HepG2 (cell line): ENCODE measurements around the gene TATDN3. TPM values are rescaled to one million over a fixed set of nuclear protein-coding genes. Genes with fewer than 3 reads are reported as not detected.

Experiments used
- CENPX ChIP-seq: sonication (generic); formaldehyde crosslinking; IDR thresholded peaks from 2 replicates; pipeline ENCODE4 v1.9.0; 2021; ENCODE audit warnings: mild to moderate bottlenecking, missing genetic modification reagents, moderate library complexity
- DMTF1 ChIP-seq: sonication (generic); formaldehyde crosslinking; IDR thresholded peaks from 2 replicates; pipeline ENCODE4 v1.4.0; 2020; ENCODE audit warnings: mild to moderate bottlenecking, missing genetic modification reagents
- FOXJ3 ChIP-seq: sonication (generic); formaldehyde crosslinking; IDR thresholded peaks from 2 replicates; pipeline ENCODE4 v1.4.0; 2020; ENCODE audit warnings: missing genetic modification reagents, mild to moderate bottlenecking, borderline replicate concordance
- GFI1 ChIP-seq: sonication (generic); formaldehyde crosslinking; IDR thresholded peaks from 2 replicates; pipeline ENCODE4 v1.5.0; 2020; ENCODE audit warnings: missing genetic modification reagents, mild to moderate bottlenecking, borderline replicate concordance
- HOXA3 ChIP-seq: sonication (generic); formaldehyde crosslinking; IDR thresholded peaks from 2 replicates; pipeline ENCODE4 v1.5.0; 2020; ENCODE audit warnings: missing genetic modification reagents
- MXI1 ChIP-seq: IDR thresholded peaks from 3 replicates; pipeline ENCODE4 v1.6.1; 2012; ENCODE audit warnings: low read depth, low read length, inconsistent platforms, borderline replicate concordance
- NFKB2 ChIP-seq: sonication (generic); formaldehyde crosslinking; IDR thresholded peaks from 2 replicates; pipeline ENCODE4 v1.4.0; 2020; ENCODE audit warnings: missing genetic modification reagents, borderline replicate concordance
- PAF1 ChIP-seq: IDR thresholded peaks from 2 replicates; pipeline ENCODE4 v1.6.1; 2016; ENCODE audit warnings: missing genetic modification reagents, missing compliant biosample characterization
- RXRB ChIP-seq: IDR thresholded peaks from 2 replicates; pipeline ENCODE4 v1.6.1; 2016; ENCODE audit warnings: borderline replicate concordance, missing genetic modification reagents, missing compliant biosample characterization
- ZBTB20 ChIP-seq: sonication (generic); formaldehyde crosslinking; IDR thresholded peaks from 2 replicates; pipeline ENCODE4 v1.8.1; 2023; ENCODE audit warnings: missing genetic modification reagents, low read depth, mild to moderate bottlenecking, borderline replicate concordance
- ZBTB34 ChIP-seq: sonication (generic); formaldehyde crosslinking; IDR thresholded peaks from 2 replicates; pipeline ENCODE4 v1.8.0; 2022; ENCODE audit warnings: mild to moderate bottlenecking, missing genetic modification reagents
- ZFP82 ChIP-seq: sonication (generic); formaldehyde crosslinking; IDR thresholded peaks from 2 replicates; pipeline ENCODE4 v1.5.1; 2020; ENCODE audit warnings: mild to moderate bottlenecking, missing genetic modification reagents, borderline replicate concordance
- ZNF318 ChIP-seq: sonication (generic); formaldehyde crosslinking; IDR thresholded peaks from 2 replicates; pipeline ENCODE4 v1.4.0; 2020; ENCODE audit warnings: mild to moderate bottlenecking, missing genetic modification reagents
- ZNF431 ChIP-seq: sonication (generic); formaldehyde crosslinking; IDR thresholded peaks from 2 replicates; pipeline ENCODE4 v1.9.0; 2022; ENCODE audit warnings: missing genetic modification reagents, low read depth, mild to moderate bottlenecking, borderline replicate concordance
- ZNF670 ChIP-seq: sonication (generic); formaldehyde crosslinking; IDR thresholded peaks from 2 replicates; pipeline ENCODE4 v1.8.0; 2022; ENCODE audit warnings: mild to moderate bottlenecking, missing genetic modification reagents, borderline replicate concordance
- ZNF776 ChIP-seq: sonication (generic); formaldehyde crosslinking; IDR thresholded peaks from 2 replicates; pipeline ENCODE4 v1.4.0; 2020; ENCODE audit warnings: mild to moderate bottlenecking, missing genetic modification reagents
- polyA plus RNA-seq, 8 experiments: library from polyadenylated mRNA; depleted of rRNA in 3 of 8; stranded (reverse) in 7 of 8; unstranded in 1 of 8; fragments of >200 nt; fragmentation: Illumina TruSeq in 4 of 8; extraction: Trizol in 4 of 8; gene quantifications; 2 replicates each; pipeline versions ENCODE4 v1.2.1 to v1.2.3, GENCODE V29; 2011 to 2016; ENCODE audit warnings: low read depth in 4 of 8, missing spikeins in 1 of 8, mixed read lengths in 1 of 8; ENCODE audit not compliant: insufficient read depth in 1 of 8
- total RNA-seq, 5 experiments: library from RNA; depleted of rRNA; stranded (reverse); fragments of >200 nt; fragmentation: Illumina TruSeq; extraction: Trizol; gene quantifications; 2 replicates each; pipeline ENCODE4 v1.2.3, GENCODE V29; 2016; ENCODE audit warnings: low read depth in 1 of 5
- TF ChIP-seq, protein P1 (sequence below): sonication (generic); formaldehyde crosslinking; IDR thresholded peaks from 2 replicates; pipeline ENCODE4 v1.8.0; 2022; ENCODE audit warnings: missing genetic modification reagents, low read depth, mild to moderate bottlenecking, borderline replicate concordance

The TATDN3 gene
- total and polyA plus RNA-seq, 2 of the 13 experiments (the other 11 are each of a cell fraction or from before 2014, with no cell fraction given): 7.3 to 8.6 TPM

GRCh38 chr1:212816567-212817278, 25.0 kb downstream of the TATDN3 start (continued):
- TF ChIP-seq ZBTB34 (CRISPR knock-in tag) (no peak), HOXA3 (CRISPR knock-in tag) (no peak), NFKB2 (CRISPR knock-in tag) (no peak), ZNF318 (CRISPR knock-in tag) (no peak), ZNF670 (no peak), ZFP82 (CRISPR knock-in tag) (no peak), FOXJ3 (peak; percentile 27; the same call in 1 of the 2 replicates), ZNF431 (no peak), CENPX (no peak), MXI1 (no peak), PAF1 (CRISPR knock-in tag) (no peak), ZBTB20 (CRISPR knock-in tag) (no peak), RXRB (peak; percentile 78), GFI1 (CRISPR knock-in tag) (peak; percentile 42; the same call in 1 of the 2 replicates), DMTF1 (CRISPR knock-in tag) (no peak), ZNF776 (CRISPR knock-in tag) (no peak)
- TF ChIP-seq, protein P1, sequence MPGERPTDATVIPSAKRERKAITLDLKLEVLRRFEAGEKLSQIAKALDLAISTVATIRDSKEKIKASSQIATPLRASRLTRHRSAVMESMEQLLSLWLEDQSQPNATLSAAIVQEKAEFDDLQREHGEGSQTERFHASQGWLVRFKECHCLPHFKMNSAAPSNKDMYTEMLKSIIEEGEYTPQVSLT (CRISPR knock-in tag): no peak
